Vagina (tissue), 2 donors: ENCODE data around the gene PPP1R14C.

Experiments
- CTCF ChIP-seq, 3 experiments: fragments of 450-650 bp in 2 of 3; fragments of 200-600 bp in 1 of 3; sonication (generic) in 1 of 3; IDR thresholded peaks; one replicate each; pipeline ENCODE4 v1.5.1; 2017 to 2019; ENCODE audit warnings: antibody characterized with exemption in 3 of 3, mild to moderate bottlenecking in 2 of 3, moderate library complexity in 2 of 3
- POLR2A ChIP-seq, 2 donors: fragments of 450-650 bp; IDR thresholded peaks; one replicate each; pipeline ENCODE4 v1.6.1; 2017; ENCODE audit warnings: antibody characterized with exemption in 2 of 2, mild to moderate bottlenecking in 2 of 2, moderate library complexity in 2 of 2

GRCh38 chr6:150163970-150164369 lies 21.1 kb downstream of the PPP1R14C start:
- no peak for TF ChIP-seq POLR2A (IDR thresholded peaks at IDR 0.05)
- TF ChIP-seq CTCF (IDR thresholded peaks at IDR 0.05): no peak
